Measurements from ENCODE around the gene IGFBP3.
A peak's percentile ranks its signal among the peaks of the same experiment; 100 is the strongest.
"Not testable (repeated sequence)": the region's sequence is repeated elsewhere in the genome, so short reads cannot be mapped to it uniquely, and the experiment has no call there.

The IGFBP3 gene

GRCh38 chr7:45920502-45921380 lies at the start of gene IGFBP3:
TSS of gene IGFBP3 (minus strand) at chr7:45921272. CDS start at chr7:45921140, 132 bp downstream.
- no peak for DNase-seq (ENCODE audit: low spot score)

GRCh38 chr7:45970454-45970853 lies 49.4 kb upstream of the IGFBP3 start:
- no peak for DNase-seq (ENCODE audit: low spot score)

GRCh38 chr7:45969940-45970339 lies 48.9 kb upstream of the IGFBP3 start:
- DNase-seq (ENCODE audit: low spot score), result no peak

GRCh38 chr7:45968856-45969541 lies 47.9 kb upstream of the IGFBP3 start:
- no peak for DNase-seq (ENCODE audit: low spot score)

- no peak for DNase-seq (ENCODE audit: low spot score)
Observed at GRCh38 chr7:45968312-45968711, 47.2 kb upstream of the IGFBP3 start.

GRCh38 chr7:45967591-45968157 lies 46.6 kb upstream of the IGFBP3 start:
- no peak for DNase-seq (ENCODE audit: low spot score)

- DNase-seq (ENCODE audit: low spot score), result no peak
Observed at GRCh38 chr7:45962861-45963260, 41.8 kb upstream of the IGFBP3 start.

GRCh38 chr7:45957721-45958120 lies 36.6 kb upstream of the IGFBP3 start:
- no peak for DNase-seq (ENCODE audit: low spot score)

GRCh38 chr7:45955286-45955685 lies 34.2 kb upstream of the IGFBP3 start:
- DNase-seq (ENCODE audit: low spot score), result no peak

GRCh38 chr7:45953055-45953454 lies 32.0 kb upstream of the IGFBP3 start:
- DNase-seq (ENCODE audit: low spot score), result not testable (repeated sequence)

GRCh38 chr7:45944058-45944457 lies 23.0 kb upstream of the IGFBP3 start:
- DNase-seq (ENCODE audit: low spot score), result no peak

GRCh38 chr7:45940939-45941338 lies 19.9 kb upstream of the IGFBP3 start:
- DNase-seq (ENCODE audit: low spot score), result no peak

- DNase-seq (ENCODE audit: low spot score), result peak; percentile 39
Observed at GRCh38 chr7:45940237-45940781, 19.2 kb upstream of the IGFBP3 start.

- DNase-seq (ENCODE audit: low spot score), result no peak
Observed at GRCh38 chr7:45939574-45939973, 18.5 kb upstream of the IGFBP3 start.

GRCh38 chr7:45938626-45939302 lies 17.7 kb upstream of the IGFBP3 start:
- no peak for DNase-seq (ENCODE audit: low spot score)

GRCh38 chr7:45937862-45938261 lies 16.8 kb upstream of the IGFBP3 start:
- DNase-seq (ENCODE audit: low spot score), result no peak

GRCh38 chr7:45937301-45937700 lies 16.2 kb upstream of the IGFBP3 start:
- no peak for DNase-seq (ENCODE audit: low spot score)

GRCh38 chr7:45930967-45931366 lies 9.9 kb upstream of the IGFBP3 start:
- DNase-seq (ENCODE audit: low spot score), result no peak

GRCh38 chr7:45927721-45928120 lies 6.6 kb upstream of the IGFBP3 start:
- no peak for DNase-seq (ENCODE audit: low spot score)

GRCh38 chr7:45924283-45924682 lies 3.2 kb upstream of the IGFBP3 start:
- DNase-seq (ENCODE audit: low spot score), result no peak

GRCh38 chr7:45923818-45924217 lies 2.7 kb upstream of the IGFBP3 start:
- DNase-seq (ENCODE audit: low spot score), result no peak

GRCh38 chr7:45923290-45923689 lies 2.2 kb upstream of the IGFBP3 start:
- DNase-seq (ENCODE audit: low spot score), result peak; percentile 61

Data from activated CD4-positive, alpha-beta T cell treated with anti-CD3 and anti-CD28 coated beads, Interleukin-2, Interleukin-4, amounts not matched to agents 100 ng/mL and 50 ng/mL, durations not matched to agents 16 hours and 8 hours (primary cell).